ENCODE data around the gene PRSS22. TPM values are rescaled to one million over a fixed set of nuclear protein-coding genes. Genes with fewer than 3 reads are reported as not detected.
A peak's percentile ranks its signal among the peaks of the same experiment; 100 is the strongest.

PRSS22 gene
- total RNA-seq, 4 donors from 2014 or later = 2.5 to 11.2 TPM; not detected in 2

GRCh38 chr16:2856686-2857450 lies 1.1 kb downstream of the PRSS22 start:
- no peak overlapping the region for H3K27ac ChIP-seq

GRCh38 chr16:2856061-2856670 lies 1.8 kb downstream of the PRSS22 start:
- Histone ChIP-seq H3K4me3 (no peak overlapping the region), H3K9me3 (peaks cover 6 to 11% of the 10 kb centered on the region in 2 donors), H3K27ac (no peak overlapping the region), H3K4me1 (peaks cover 0 to 18% (median 7%) of the 10 kb centered on the region in 4 donors), H3K36me3 (no peaks in the 10 kb centered on the region), H3K27me3 (peaks cover 56% of the 10 kb centered on the region)
- intact Hi-C loops (cut with DNase I; ENCODE audit: low total_unique reads) (no loop called here), in situ Hi-C loops (cut with MboI; ENCODE audit: low pct_ligation_motif_present in 1 of 4, low pct_unique_long_range_greater_than_20kb in 1 of 4, low sequenced_read_pairs in 3 of 4) (no loop called here)
- WGBS, 2 donors (ENCODE audit: low coverage in 1 of 2) = 76 to 88% methylated on average over 5 to 14 of the region's 14 CpGs
- TF ChIP-seq POLR2A (IDR thresholded peaks at IDR 0.05) (no peak), POLR2AphosphoS5 (IDR thresholded peaks at IDR 0.05) (no peak), CTCF (IDR thresholded peaks at IDR 0.05) (no peak), EP300 (IDR thresholded peaks at IDR 0.05; ENCODE audit: low read depth) (no peak)
- DNase-seq = peak; percentile 32

More at GRCh38 chr16:2856686-2857450, 1.1 kb downstream of the PRSS22 start:
- DNase-seq = no peak
- peaks cover 50% of the 10 kb centered on the region for H3K27me3 ChIP-seq
- TF ChIP-seq POLR2A (IDR thresholded peaks at IDR 0.05) (no peak), POLR2AphosphoS5 (IDR thresholded peaks at IDR 0.05) (no peak)
- in situ Hi-C loops (cut with MboI; ENCODE audit: low pct_ligation_motif_present in 1 of 4, low pct_unique_long_range_greater_than_20kb in 1 of 4, low sequenced_read_pairs in 3 of 4) = no loop called here
- no peak overlapping the region for H3K4me3 ChIP-seq
- WGBS, 2 donors (ENCODE audit: low coverage in 1 of 2) = 84 to 100% methylated on average over 1 to 22 of the region's 24 CpGs
- H3K9me3 ChIP-seq = peaks cover 6 to 11% of the 10 kb centered on the region in 2 donors
- H3K36me3 ChIP-seq = no peaks in the 10 kb centered on the region
- H3K4me1 ChIP-seq = peaks cover 0 to 18% (median 7%) of the 10 kb centered on the region in 4 donors
- intact Hi-C loops (cut with DNase I; ENCODE audit: low total_unique reads) = no loop called here

GRCh38 chr16:2855536-2855935 lies 2.4 kb downstream of the PRSS22 start:
- H3K27me3 ChIP-seq = peaks cover 62% of the 10 kb centered on the region
- H3K36me3 ChIP-seq = no peaks in the 10 kb centered on the region
- no peak overlapping the region for H3K27ac ChIP-seq
- 71% methylated on average over 6 of the region's 6 CpGs; no CpG with 5 or more reads in 1 of the 2 donors for WGBS, 2 donors (ENCODE audit: low coverage in 1 of 2)
- TF ChIP-seq EP300 (IDR thresholded peaks at IDR 0.05; ENCODE audit: low read depth) = no peak
- TF ChIP-seq CTCF (IDR thresholded peaks at IDR 0.05) = no peak
- TF ChIP-seq POLR2A (IDR thresholded peaks at IDR 0.05) = no peak
- TF ChIP-seq POLR2AphosphoS5 (IDR thresholded peaks at IDR 0.05) = no peak
- DNase-seq = no peak
- H3K4me1 ChIP-seq = peaks cover 0 to 18% (median 7%) of the 10 kb centered on the region in 4 donors
- intact Hi-C loops (cut with DNase I; ENCODE audit: low total_unique reads) (no loop called here), in situ Hi-C loops (cut with MboI; ENCODE audit: low pct_ligation_motif_present in 1 of 4, low pct_unique_long_range_greater_than_20kb in 1 of 4, low sequenced_read_pairs in 3 of 4) (no loop called here)
- peaks cover 6% of the 10 kb centered on the region in 2 donors for H3K9me3 ChIP-seq
- H3K4me3 ChIP-seq = no peak overlapping the region

- peaks cover 5 to 6% of the 10 kb centered on the region in 2 donors for H3K9me3 ChIP-seq
- peaks cover 68% of the 10 kb centered on the region for H3K27me3 ChIP-seq
- DNase-seq = no peak
- no peak overlapping the region for H3K4me3 ChIP-seq
- TF ChIP-seq POLR2AphosphoS5 (IDR thresholded peaks at IDR 0.05) (no peak), POLR2A (IDR thresholded peaks at IDR 0.05) (no peak), EP300 (IDR thresholded peaks at IDR 0.05; ENCODE audit: low read depth) (no peak), CTCF (IDR thresholded peaks at IDR 0.05) (peak in 3 of 5 experiments; percentile 17 to 32 (median 30))
- 29 to 73% methylated on average over 1 to 5 of the region's 5 CpGs for WGBS, 2 donors (ENCODE audit: low coverage in 1 of 2)
- peaks cover 0 to 18% (median 7%) of the 10 kb centered on the region in 4 donors for H3K4me1 ChIP-seq
- H3K36me3 ChIP-seq = no peaks in the 10 kb centered on the region
- H3K27ac ChIP-seq = no peak overlapping the region
- in situ Hi-C loops (cut with MboI; ENCODE audit: low pct_ligation_motif_present in 1 of 4, low pct_unique_long_range_greater_than_20kb in 1 of 4, low sequenced_read_pairs in 3 of 4) = no loop called here
- intact Hi-C loops (cut with DNase I; ENCODE audit: low total_unique reads) = no loop called here
These were observed 3.2 kb downstream of the PRSS22 start for GRCh38 chr16:2854700-2855309.
